CD14-positive monocyte (primary cell): ENCODE results near the gene NDUFS1. TPM values are rescaled to one million over a fixed set of nuclear protein-coding genes. Genes with fewer than 3 reads are reported as not detected.

ENCODE experiments used
- DNase-seq, 3 donors: peaks; one replicate each; pipeline ENCODE4 v3.0.0-alpha.2; 2011 to 2022
- H2AFZ ChIP-seq: 2 replicates; pipeline ENCODE4 v1.6.0; 2012; ENCODE audit warnings: mild to moderate bottlenecking, low read depth, low read length, inconsistent platforms; ENCODE audit not compliant: insufficient read depth, poor library complexity, severe bottlenecking
- H3K27ac ChIP-seq, 2 donors: 1 replicate in 1 of 2; 2 replicates in 1 of 2; pipeline ENCODE4 v1.5.1; 2012 to 2013; ENCODE audit warnings: low read length in 2 of 2, control low read depth in 1 of 2, inconsistent platforms in 1 of 2, low read depth in 1 of 2, mild to moderate bottlenecking in 1 of 2
- H3K27me3 ChIP-seq, 2 donors: one replicate each; pipeline versions ENCODE4 v1.6.0 to v1.6.1; 2011 to 2013; ENCODE audit warnings: low read length in 2 of 2; ENCODE audit not compliant: control insufficient read depth in 2 of 2, insufficient read depth in 2 of 2
- H3K36me3 ChIP-seq, 2 donors: replicated peaks in 1 of 2; 1 replicate in 1 of 2; 2 replicates in 1 of 2; pipeline versions ENCODE4 v1.5.1 to v1.6.1; 2012 to 2013; ENCODE audit warnings: low read length in 2 of 2, control low read depth in 1 of 2, inconsistent platforms in 1 of 2, mild to moderate bottlenecking in 1 of 2; ENCODE audit not compliant: insufficient read depth in 2 of 2, control insufficient read depth in 1 of 2
- H3K4me1 ChIP-seq, 2 donors: 1 replicate in 1 of 2; 2 replicates in 1 of 2; pipeline versions ENCODE4 v1.5.1 to v1.6.1; 2012 to 2013; ENCODE audit warnings: low read length in 2 of 2, control low read depth in 1 of 2, inconsistent platforms in 1 of 2, mild to moderate bottlenecking in 1 of 2, moderate library complexity in 1 of 2; ENCODE audit not compliant: insufficient read depth in 2 of 2, control insufficient read depth in 1 of 2
- H3K4me2 ChIP-seq: replicated peaks from 2 replicates; pipeline ENCODE3; 2012; ENCODE audit warnings: low read length, moderate library complexity, mild to moderate bottlenecking; ENCODE audit not compliant: poor library complexity, severe bottlenecking; ENCODE audit errors: extremely low read depth
- H3K4me3 ChIP-seq, 3 experiments: fragments of 200-600 bp in 1 of 3; sonication (generic) in 1 of 3; replicated peaks in 1 of 3; 1 replicate in 2 of 3; 2 replicates in 1 of 3; pipeline ENCODE4 v1.5.1; 2011 to 2013; ENCODE audit warnings: low read length in 3 of 3, mild to moderate bottlenecking in 3 of 3, control low read depth in 2 of 3, low read depth in 2 of 3, inconsistent platforms in 1 of 3, moderate library complexity in 1 of 3
- H3K79me2 ChIP-seq: 2 replicates; pipeline ENCODE4 v1.6.0; 2012; ENCODE audit warnings: mild to moderate bottlenecking, control low read depth, inconsistent platforms, low read length, moderate library complexity; ENCODE audit not compliant: insufficient read depth
- H3K9ac ChIP-seq: 2 replicates; pipeline ENCODE4 v1.6.0; 2017; ENCODE audit warnings: low read length, mild to moderate bottlenecking; ENCODE audit not compliant: insufficient read depth, poor library complexity, severe bottlenecking
- H3K9me3 ChIP-seq, 2 donors: replicated peaks in 1 of 2; 1 replicate in 1 of 2; 2 replicates in 1 of 2; pipeline versions ENCODE4 v1.5.1 to v1.6.1; 2012 to 2013; ENCODE audit warnings: low read length in 2 of 2, control low read depth in 1 of 2; ENCODE audit not compliant: control insufficient read depth in 1 of 2, insufficient read depth in 1 of 2
- H4K20me1 ChIP-seq: 2 replicates; pipeline ENCODE4 v1.6.0; 2012; ENCODE audit warnings: mild to moderate bottlenecking, low read length, control low read depth, moderate library complexity; ENCODE audit not compliant: insufficient read depth
- H3K27ac Mint-ChIP-seq, 7 donors: one replicate each; pipeline ENCODE4 v1.8.0; 2020; ENCODE audit warnings: mild to moderate bottlenecking in 7 of 7, mixed read lengths in 7 of 7, moderate library complexity in 6 of 7, inconsistent platforms in 2 of 7
- H3K27me3 Mint-ChIP-seq, 3 donors: one replicate each; pipeline ENCODE4 v1.8.0; 2021 to 2022; ENCODE audit warnings: low read depth in 3 of 3, mild to moderate bottlenecking in 3 of 3, mixed read lengths in 3 of 3, moderate library complexity in 3 of 3, inconsistent platforms in 1 of 3
- H3K36me3 Mint-ChIP-seq, 2 donors: one replicate each; pipeline ENCODE4 v1.8.0; 2020; ENCODE audit warnings: mixed read lengths in 2 of 2, inconsistent platforms in 1 of 2, mild to moderate bottlenecking in 1 of 2
- H3K4me1 Mint-ChIP-seq: one replicate; pipeline ENCODE4 v1.8.0; 2020; ENCODE audit warnings: mild to moderate bottlenecking, mixed read lengths
- H3K4me3 Mint-ChIP-seq, 2 donors: one replicate each; pipeline ENCODE4 v1.8.0; 2020; ENCODE audit warnings: mild to moderate bottlenecking in 2 of 2, mixed read lengths in 2 of 2, moderate library complexity in 1 of 2
- H3K9me3 Mint-ChIP-seq, 7 donors: one replicate each; pipeline ENCODE4 v1.8.0; 2020 to 2022; ENCODE audit warnings: mixed read lengths in 7 of 7, mild to moderate bottlenecking in 6 of 7, moderate library complexity in 6 of 7, inconsistent platforms in 2 of 7
- WGBS: methylation state at CpG from one replicate; pipeline ENCODE4 v1.1.5; 2013; ENCODE audit warnings: missing lambda C conversion rate; ENCODE audit not compliant: insufficient coverage; 5-methylcytosine and 5-hydroxymethylcytosine counted together
- intact Hi-C, 2 donors: fragments of 100-400 bp; cut with micrococcal nuclease; formaldehyde crosslinking; loops; one replicate each; pipeline versions ENCODE4 v1.15.0 to v1.15.1; 2023
- polyA plus RNA-seq, 3 donors: library from polyadenylated mRNA; depleted of rRNA in 1 of 3; unstranded in 2 of 3; stranded (reverse) in 1 of 3; fragments of 300-500 nt in 2 of 3; fragments of >200 nt in 1 of 3; fragmentation: Illumina TruSeq in 2 of 3; gene quantifications; 1 replicate in 2 of 3; 2 replicates in 1 of 3; pipeline ENCODE4 v1.2.3, GENCODE V29; 2012 to 2021
- TF ChIP-seq, protein P1 (sequence below): fragments of 200-600 bp; IDR thresholded peaks from one replicate; pipeline ENCODE4 v1.8.0; 2022; ENCODE audit warnings: antibody characterized with exemption, mild to moderate bottlenecking

Gene NDUFS1
- polyA plus RNA-seq, 3 donors = 22.8 to 43.9 (median 37.9) TPM

DNA sequence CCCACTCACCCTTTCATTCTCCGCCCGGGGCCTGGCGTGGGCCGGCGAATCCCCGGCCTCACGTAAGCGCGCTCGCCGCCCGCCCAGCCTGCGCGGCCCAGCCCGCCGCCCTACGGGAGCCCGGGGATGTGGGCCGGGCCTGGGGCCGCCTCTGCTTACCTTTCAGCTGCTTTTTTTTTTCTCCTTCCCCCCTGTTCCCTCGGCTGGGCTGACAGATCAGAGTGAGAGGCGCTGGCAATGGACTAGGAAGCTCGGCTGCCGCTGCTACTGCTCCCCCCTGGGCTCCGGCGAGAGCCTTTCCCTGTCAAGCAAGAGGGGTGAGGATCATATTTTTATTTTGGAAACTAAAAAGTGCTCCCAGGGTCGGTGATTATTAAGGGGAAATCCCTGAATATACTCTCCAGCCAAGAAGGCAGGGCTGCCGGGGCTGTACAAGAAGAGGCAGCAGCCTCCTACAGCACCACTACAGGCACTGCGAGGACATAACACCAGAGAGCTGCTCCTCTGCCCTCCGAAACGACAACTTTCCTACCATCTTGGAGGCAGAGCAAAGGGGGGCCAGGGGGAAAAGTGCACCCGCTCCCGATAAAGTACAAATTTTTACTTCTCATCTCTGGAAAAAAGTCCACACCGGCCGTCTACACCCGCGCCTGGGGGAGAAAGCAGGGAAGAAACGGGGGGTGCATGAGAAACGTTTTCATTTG, 73.3 kb downstream of the NDUFS1 start, which contains the start of gene INO80D:
Gene INO80D, minus strand, starts transcription at position 433 of the 704 bp plus-strand sequence. CDS start 23,158 bp downstream, outside the sequence.
- Histone ChIP-seq H3K9ac (peak within 1 kb of the TSS; percentile 99), H4K20me1 (peaks cover 8% of the 10 kb centered on the region), H3K4me1 (peaks cover 21 to 39% of the 10 kb centered on the region in 2 donors), H3K4me2 (peak within 1 kb of the TSS; percentile 87), H3K9me3 (no peaks in the 10 kb centered on the region), H3K27ac (peak within 1 kb of the TSS; percentile 96 to 100), H2AFZ (peak within 1 kb of the TSS; percentile 90), H3K27me3 (no peaks in the 10 kb centered on the region), H3K4me3 (peak within 1 kb of the TSS; percentile 79 to 88 (median 88)), H3K79me2 (peaks cover 89% of the 10 kb centered on the region), H3K36me3 (peaks cover 0 to 3% of the 10 kb centered on the region in 2 donors)
- intact Hi-C loops = loop anchor here (5.0 kb wide), 1 partner anchor 71 kb away; the partner anchor contains the start of genes EEF1B2 (in 2 of the 2) and NDUFS1 (in 2 of the 2)
- Mint-ChIP-seq H3K4me3 (peak within 1 kb of the TSS; percentile 99 to 100), H3K27me3 (no peaks in the 10 kb centered on the region), H3K4me1 (peaks cover 33% of the 10 kb centered on the region), H3K36me3 (peaks cover 5 to 6% of the 10 kb centered on the region in 2 donors), H3K27ac (peak within 1 kb of the TSS; percentile 96 to 99 (median 99)), H3K9me3 (peaks cover 0 to 2% (median 0%) of the 10 kb centered on the region in 7 donors)
- 0% methylated on average over 16 of the region's 39 CpGs for WGBS
- DNase-seq = peak; percentile 78 to 84 (median 80)
- TF ChIP-seq, protein P1, sequence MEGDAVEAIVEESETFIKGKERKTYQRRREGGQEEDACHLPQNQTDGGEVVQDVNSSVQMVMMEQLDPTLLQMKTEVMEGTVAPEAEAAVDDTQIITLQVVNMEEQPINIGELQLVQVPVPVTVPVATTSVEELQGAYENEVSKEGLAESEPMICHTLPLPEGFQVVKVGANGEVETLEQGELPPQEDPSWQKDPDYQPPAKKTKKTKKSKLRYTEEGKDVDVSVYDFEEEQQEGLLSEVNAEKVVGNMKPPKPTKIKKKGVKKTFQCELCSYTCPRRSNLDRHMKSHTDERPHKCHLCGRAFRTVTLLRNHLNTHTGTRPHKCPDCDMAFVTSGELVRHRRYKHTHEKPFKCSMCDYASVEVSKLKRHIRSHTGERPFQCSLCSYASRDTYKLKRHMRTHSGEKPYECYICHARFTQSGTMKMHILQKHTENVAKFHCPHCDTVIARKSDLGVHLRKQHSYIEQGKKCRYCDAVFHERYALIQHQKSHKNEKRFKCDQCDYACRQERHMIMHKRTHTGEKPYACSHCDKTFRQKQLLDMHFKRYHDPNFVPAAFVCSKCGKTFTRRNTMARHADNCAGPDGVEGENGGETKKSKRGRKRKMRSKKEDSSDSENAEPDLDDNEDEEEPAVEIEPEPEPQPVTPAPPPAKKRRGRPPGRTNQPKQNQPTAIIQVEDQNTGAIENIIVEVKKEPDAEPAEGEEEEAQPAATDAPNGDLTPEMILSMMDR = peak; percentile 63

DNA sequence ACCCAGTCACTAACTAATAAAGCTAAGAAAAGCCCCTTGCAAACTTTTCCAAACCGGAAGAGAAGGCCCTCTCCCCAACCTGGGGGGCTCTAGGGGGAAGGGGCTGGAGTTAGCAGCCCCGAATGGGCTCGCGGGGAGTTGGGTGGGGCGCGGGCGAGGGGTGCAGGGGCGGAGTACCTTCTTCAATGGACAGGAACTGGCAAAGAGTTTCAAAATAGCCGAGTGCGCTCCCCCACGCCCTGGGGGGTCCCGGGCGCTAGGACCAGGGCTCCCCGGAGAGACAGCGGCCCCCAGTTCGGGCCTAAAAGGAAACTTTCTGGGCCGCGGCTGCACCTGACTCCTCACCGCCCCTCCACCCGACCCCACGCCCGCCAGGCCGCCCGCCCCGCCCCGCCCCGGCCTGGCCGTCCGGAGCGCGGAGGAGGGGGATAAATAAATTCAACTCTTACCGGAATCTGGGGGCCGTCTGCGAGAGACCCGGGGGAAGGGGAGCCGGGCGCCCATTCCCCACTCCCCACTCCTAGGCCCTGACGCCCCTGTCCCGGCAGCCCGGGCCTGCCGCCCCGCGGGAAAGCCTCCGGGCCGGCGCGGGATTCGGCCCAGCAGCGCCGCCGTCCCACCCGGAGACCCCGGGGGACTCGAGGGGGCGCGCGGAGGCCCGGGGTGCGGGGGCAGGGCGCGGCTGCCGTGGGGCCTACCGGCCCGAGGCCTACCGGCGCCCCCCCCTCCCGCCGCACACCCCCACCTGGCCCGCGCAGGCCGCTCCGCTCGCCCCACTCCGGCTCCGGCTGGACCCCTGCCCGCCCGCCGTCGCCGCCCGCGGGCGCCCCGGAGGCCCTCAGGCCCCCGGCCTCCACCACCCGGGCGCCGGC, 74.1 kb downstream of the NDUFS1 start:
- intact Hi-C loops = loop anchor here (5.0 kb wide), 1 partner anchor 72 kb away; the partner anchor contains the start of genes EEF1B2 (in 2 of the 2) and NDUFS1 (in 2 of the 2)
- H3K4me3 Mint-ChIP-seq = peak overlapping the region; percentile 99 to 100
- H3K4me2 ChIP-seq = peak overlapping the region; percentile 87

More for the DNA sequence above, 74.1 kb downstream of the NDUFS1 start:
- no peaks in the 10 kb centered on the region for H3K36me3 ChIP-seq
- H4K20me1 ChIP-seq = peaks cover 11% of the 10 kb centered on the region
- peak overlapping the region; percentile 90 for H2AFZ ChIP-seq
- H3K9ac ChIP-seq = peak overlapping the region; percentile 99
- under 1% methylated on average over 61 of the region's 88 CpGs for WGBS
- peaks cover 21 to 39% of the 10 kb centered on the region in 2 donors for H3K4me1 ChIP-seq
- peaks cover 91% of the 10 kb centered on the region for H3K79me2 ChIP-seq
- H3K27me3 ChIP-seq = no peaks in the 10 kb centered on the region
- peak overlapping the region; percentile 96 to 100 for H3K27ac ChIP-seq
- Mint-ChIP-seq H3K9me3 (peaks cover 0 to 2% (median 0%) of the 10 kb centered on the region in 7 donors), H3K27ac (peak overlapping the region; percentile 90 to 99 (median 96)), H3K36me3 (peaks cover 2% of the 10 kb centered on the region in 2 donors), H3K4me1 (peaks cover 33% of the 10 kb centered on the region), H3K27me3 (no peaks in the 10 kb centered on the region)
- TF ChIP-seq, protein P1 = no peak
- DNase-seq = peak; percentile 10 to 15 (median 13)
- no peaks in the 10 kb centered on the region for H3K9me3 ChIP-seq
- H3K4me3 ChIP-seq = peak overlapping the region; percentile 79 to 88 (median 88)
